K562 (cell line): ENCODE data around the gene COL20A1. TPM values are rescaled to one million over a fixed set of nuclear protein-coding genes. Genes with fewer than 3 reads are reported as not detected.

ENCODE experiments used
- CHD4 ChIP-seq: fragments of 200-600 bp; sonication (generic); IDR thresholded peaks from 3 replicates; pipeline ENCODE4 v1.6.1; 2012; ENCODE audit warnings: low read depth, mild to moderate bottlenecking, mixed read lengths, low read length, inconsistent platforms; ENCODE audit not compliant: insufficient read depth, insufficient replicate concordance, poor library complexity, severe bottlenecking
- COPS2 ChIP-seq: fragments of 450-650 bp; conservative IDR thresholded peaks from 2 replicates; pipeline ENCODE4 v1.6.1; 2016; ENCODE audit warnings: mild to moderate bottlenecking, moderate library complexity
- IRF2 ChIP-seq: sonication (generic); formaldehyde crosslinking; IDR thresholded peaks from 2 replicates; pipeline ENCODE4 v1.8.1; 2022; ENCODE audit warnings: mild to moderate bottlenecking, missing genetic modification reagents
- KAT2B ChIP-seq: IDR thresholded peaks from one replicate; pipeline ENCODE4 v1.6.1; 2012; ENCODE audit warnings: low read depth, mild to moderate bottlenecking, control low read depth, inconsistent platforms, low read length, moderate library complexity
- ZFP30 ChIP-seq: fragments of 250-450 bp; sonication (Bioruptor Pico); IDR thresholded peaks from 2 replicates; pipeline ENCODE4 v1.8.0; 2022; ENCODE audit warnings: moderate library complexity, mild to moderate bottlenecking, inconsistent platforms, borderline replicate concordance
- polyA plus RNA-seq, 8 experiments: library from polyadenylated mRNA; depleted of rRNA in 4 of 8; stranded (reverse) in 5 of 8; unstranded in 3 of 8; fragments of >200 nt; fragmentation: Nextera tagmentation in 2 of 8; fragmentation: Illumina TruSeq in 1 of 8; extraction: Ambion mirVana in 2 of 8; extraction: Trizol in 1 of 8; gene quantifications; 2 replicates each; pipeline versions ENCODE4 v1.2.1 to v1.2.3, GENCODE V29; 2011 to 2014; ENCODE audit warnings: inconsistent platforms in 1 of 8, missing spikeins in 1 of 8
- total RNA-seq, 7 experiments: library from RNA; depleted of rRNA in 6 of 7; stranded (reverse); fragments of >200 nt in 6 of 7; fragmentation: Illumina TruSeq in 2 of 7; extraction: Trizol in 2 of 7; gene quantifications; 2 replicates each; pipeline versions ENCODE4 v1.2.1 to v1.2.3, GENCODE V29; 2011 to 2021; ENCODE audit warnings: low replicate concordance in 1 of 7
- TF ChIP-seq, protein P1 (sequence below): IDR thresholded peaks from 2 replicates; pipeline ENCODE4 v1.6.1; 2011; ENCODE audit warnings: borderline replicate concordance, low read depth, mild to moderate bottlenecking, moderate library complexity, low read length; ENCODE audit not compliant: insufficient read depth, poor library complexity, severe bottlenecking

COL20A1 gene
- total and polyA plus RNA-seq, 9 of the 15 experiments (the other 6 are each of a cell fraction or from before 2014, with no cell fraction given): not detected

DNA sequence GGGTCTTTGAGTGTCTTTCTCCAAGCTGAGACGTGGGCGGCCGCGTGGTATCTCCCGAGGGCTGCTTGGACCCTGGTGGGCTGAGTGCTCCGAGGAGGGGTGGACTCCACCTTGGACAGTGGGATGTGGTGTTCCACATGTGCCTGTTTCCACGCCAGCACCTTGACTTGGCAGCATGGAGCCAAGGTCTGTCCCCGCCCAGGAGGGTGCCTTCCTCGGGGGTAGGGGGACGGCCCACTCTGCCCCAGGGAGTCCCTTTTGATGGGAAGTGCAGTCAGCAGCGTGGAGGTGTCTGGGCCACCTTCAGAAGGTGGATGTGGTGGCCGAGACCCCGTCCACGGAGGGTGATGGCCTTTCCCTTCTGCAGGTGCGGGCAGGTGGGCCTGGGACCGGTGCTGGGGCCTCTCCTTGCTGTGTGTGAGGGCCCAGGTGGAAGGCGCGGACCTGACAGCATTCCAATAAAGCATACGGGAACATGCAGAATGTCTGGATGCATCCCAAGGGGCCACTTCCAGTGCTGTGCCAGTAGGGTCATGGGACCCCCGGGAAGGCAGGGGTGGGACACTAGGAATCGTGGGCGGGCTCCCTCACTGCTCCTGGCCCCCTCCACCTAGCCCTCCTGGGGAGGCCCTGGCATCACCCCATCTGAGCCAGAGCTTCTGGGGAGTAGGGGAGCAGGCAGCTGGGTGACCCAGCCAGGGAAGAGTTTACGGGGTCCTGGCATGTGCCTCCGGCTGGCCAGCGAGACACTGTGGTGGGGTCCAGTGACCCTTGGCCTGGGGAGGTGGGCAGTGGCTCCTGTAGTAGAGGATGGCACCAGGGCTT is 3.5 kb upstream of the COL20A1 start (continued):
- TF ChIP-seq ZFP30 (CRISPR knock-in tag) (no peak), CHD4 (no peak), KAT2B (no peak), COPS2 (no peak), IRF2 (CRISPR knock-in tag) (no peak)
- TF ChIP-seq, protein P1, sequence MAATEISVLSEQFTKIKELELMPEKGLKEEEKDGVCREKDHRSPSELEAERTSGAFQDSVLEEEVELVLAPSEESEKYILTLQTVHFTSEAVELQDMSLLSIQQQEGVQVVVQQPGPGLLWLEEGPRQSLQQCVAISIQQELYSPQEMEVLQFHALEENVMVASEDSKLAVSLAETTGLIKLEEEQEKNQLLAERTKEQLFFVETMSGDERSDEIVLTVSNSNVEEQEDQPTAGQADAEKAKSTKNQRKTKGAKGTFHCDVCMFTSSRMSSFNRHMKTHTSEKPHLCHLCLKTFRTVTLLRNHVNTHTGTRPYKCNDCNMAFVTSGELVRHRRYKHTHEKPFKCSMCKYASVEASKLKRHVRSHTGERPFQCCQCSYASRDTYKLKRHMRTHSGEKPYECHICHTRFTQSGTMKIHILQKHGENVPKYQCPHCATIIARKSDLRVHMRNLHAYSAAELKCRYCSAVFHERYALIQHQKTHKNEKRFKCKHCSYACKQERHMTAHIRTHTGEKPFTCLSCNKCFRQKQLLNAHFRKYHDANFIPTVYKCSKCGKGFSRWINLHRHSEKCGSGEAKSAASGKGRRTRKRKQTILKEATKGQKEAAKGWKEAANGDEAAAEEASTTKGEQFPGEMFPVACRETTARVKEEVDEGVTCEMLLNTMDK: no peak
- TF ChIP-seq, all 486 proteins: peak for 5
